Neutrophil (primary cell): ENCODE measurements around the gene ZNF683.

ENCODE experiments used
- H3K27ac ChIP-seq: fragments of 200-600 bp; sonication (generic); 2 replicates; pipeline ENCODE4 v1.5.1; 2016; ENCODE audit warnings: mild to moderate bottlenecking, moderate library complexity
- H3K27me3 ChIP-seq: fragments of 200-600 bp; sonication (generic); 2 replicates; pipeline ENCODE4 v1.6.0; 2016; ENCODE audit warnings: mild to moderate bottlenecking
- H3K36me3 ChIP-seq: fragments of 200-600 bp; sonication (generic); 2 replicates; pipeline ENCODE4 v1.5.1; 2017
- H3K4me1 ChIP-seq, 2 experiments: fragments of 200-600 bp in 1 of 2; sonication (generic) in 1 of 2; 1 replicate in 1 of 2; 2 replicates in 1 of 2; pipeline versions ENCODE4 v1.5.1 to v1.6.1; 2013 to 2016; ENCODE audit warnings: low read depth in 1 of 2, low read length in 1 of 2, mild to moderate bottlenecking in 1 of 2, moderate library complexity in 1 of 2; ENCODE audit not compliant: control insufficient read depth in 1 of 2, insufficient read depth in 1 of 2
- H3K4me3 ChIP-seq, 2 experiments: fragments of 200-600 bp in 1 of 2; sonication (generic) in 1 of 2; 1 replicate in 1 of 2; 2 replicates in 1 of 2; pipeline ENCODE4 v1.5.1; 2013 to 2016; ENCODE audit warnings: low read depth in 1 of 2, low read length in 1 of 2, mild to moderate bottlenecking in 1 of 2, moderate library complexity in 1 of 2
- H3K9me3 ChIP-seq: fragments of 200-600 bp; sonication (generic); 2 replicates; pipeline ENCODE4 v1.5.1; 2016
- TF ChIP-seq, protein P1 (sequence below): fragments of 200-600 bp; sonication (generic); IDR thresholded peaks from 2 replicates; pipeline ENCODE4 v1.5.1; 2016; ENCODE audit warnings: antibody characterized with exemption

The ZNF683 gene

DNA sequence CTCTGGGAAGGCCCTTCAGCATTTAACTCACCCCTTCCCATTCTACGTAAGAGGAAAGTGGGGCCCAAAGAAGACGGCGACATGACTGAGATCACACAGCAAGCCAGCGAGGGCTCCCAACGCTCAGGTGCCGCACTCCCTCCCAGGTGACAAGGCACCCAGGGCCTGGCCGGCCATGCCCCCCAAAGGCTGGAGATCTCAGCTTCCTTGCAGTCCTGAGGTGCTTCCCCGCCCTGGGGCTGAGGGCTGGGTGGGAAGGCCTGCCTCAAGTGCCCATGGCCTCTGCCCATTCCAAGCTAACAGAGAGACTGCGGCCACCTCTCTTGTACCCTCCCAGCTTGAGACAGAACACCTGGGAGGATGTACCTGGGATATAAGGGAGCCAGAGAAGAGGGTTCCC is 17.6 kb downstream of the ZNF683 start:
- H3K27me3 ChIP-seq = peaks cover 48% of the 10 kb centered on the region
- H3K27ac ChIP-seq = no peak overlapping the region
- H3K9me3 ChIP-seq = no peaks in the 10 kb centered on the region
- no peaks in the 10 kb centered on the region for H3K36me3 ChIP-seq
- TF ChIP-seq, protein P1, sequence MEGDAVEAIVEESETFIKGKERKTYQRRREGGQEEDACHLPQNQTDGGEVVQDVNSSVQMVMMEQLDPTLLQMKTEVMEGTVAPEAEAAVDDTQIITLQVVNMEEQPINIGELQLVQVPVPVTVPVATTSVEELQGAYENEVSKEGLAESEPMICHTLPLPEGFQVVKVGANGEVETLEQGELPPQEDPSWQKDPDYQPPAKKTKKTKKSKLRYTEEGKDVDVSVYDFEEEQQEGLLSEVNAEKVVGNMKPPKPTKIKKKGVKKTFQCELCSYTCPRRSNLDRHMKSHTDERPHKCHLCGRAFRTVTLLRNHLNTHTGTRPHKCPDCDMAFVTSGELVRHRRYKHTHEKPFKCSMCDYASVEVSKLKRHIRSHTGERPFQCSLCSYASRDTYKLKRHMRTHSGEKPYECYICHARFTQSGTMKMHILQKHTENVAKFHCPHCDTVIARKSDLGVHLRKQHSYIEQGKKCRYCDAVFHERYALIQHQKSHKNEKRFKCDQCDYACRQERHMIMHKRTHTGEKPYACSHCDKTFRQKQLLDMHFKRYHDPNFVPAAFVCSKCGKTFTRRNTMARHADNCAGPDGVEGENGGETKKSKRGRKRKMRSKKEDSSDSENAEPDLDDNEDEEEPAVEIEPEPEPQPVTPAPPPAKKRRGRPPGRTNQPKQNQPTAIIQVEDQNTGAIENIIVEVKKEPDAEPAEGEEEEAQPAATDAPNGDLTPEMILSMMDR = no peak
- H3K4me1 ChIP-seq = peaks cover 0 to 7% of the 10 kb centered on the region in 2 experiments
- no peak overlapping the region for H3K4me3 ChIP-seq

DNA sequence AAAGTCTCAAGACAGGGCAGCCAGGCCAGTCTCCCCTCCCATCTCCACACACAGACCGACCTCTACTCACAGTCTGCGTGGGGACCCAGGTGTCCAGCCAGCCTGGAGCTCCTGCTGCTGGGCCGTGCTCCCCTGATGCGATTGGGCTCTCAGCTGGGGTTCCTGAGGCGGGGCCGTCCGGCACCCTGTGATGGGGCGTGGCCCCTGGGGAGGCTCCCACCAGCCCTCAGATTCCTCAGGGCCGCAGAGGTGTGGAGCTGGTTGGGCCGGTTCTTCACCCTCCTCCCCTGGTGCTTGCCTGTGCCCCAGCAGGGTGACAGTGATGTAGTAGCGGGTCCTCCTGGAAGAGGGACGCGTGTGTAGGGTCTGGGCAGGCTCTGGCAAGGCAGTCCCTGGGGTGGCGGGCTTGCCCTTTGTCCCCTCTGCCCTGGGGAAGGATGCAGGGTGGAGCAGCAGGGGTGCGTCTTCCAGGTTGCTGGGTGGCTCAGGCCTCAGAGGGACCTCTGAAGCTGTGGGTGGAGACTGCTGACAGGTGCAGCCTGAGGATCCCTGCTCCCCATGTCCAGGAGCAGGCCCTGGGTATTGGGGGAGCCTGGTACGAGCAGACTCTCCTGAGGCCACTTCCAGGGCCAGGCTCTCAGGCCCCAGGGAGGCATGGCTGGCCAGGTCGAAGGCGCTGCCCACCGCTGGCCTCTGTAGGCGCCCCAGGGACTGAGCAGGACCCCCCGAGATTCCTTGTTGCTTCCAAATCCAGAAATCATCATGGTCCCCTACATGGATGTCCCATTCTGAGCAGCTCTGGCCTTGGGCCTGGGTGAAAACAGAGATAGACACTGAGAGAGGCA is 18.4 kb downstream of the ZNF683 start, which contains the start of gene CRYBG2:
TSS of gene CRYBG2 (minus strand) at position 155 of the 845 bp plus-strand sequence. CDS start 7,473 bp downstream, outside the sequence.
- H3K4me1 ChIP-seq = peaks cover 0 to 5% of the 10 kb centered on the region in 2 experiments
- peaks cover 40% of the 10 kb centered on the region for H3K27me3 ChIP-seq
- no peaks in the 10 kb centered on the region for H3K36me3 ChIP-seq
- no peaks in the 10 kb centered on the region for H3K9me3 ChIP-seq
- H3K27ac ChIP-seq = no peak within 1 kb of the TSS
- no peak within 1 kb of the TSS for H3K4me3 ChIP-seq
- TF ChIP-seq, protein P1 = no peak

DNA sequence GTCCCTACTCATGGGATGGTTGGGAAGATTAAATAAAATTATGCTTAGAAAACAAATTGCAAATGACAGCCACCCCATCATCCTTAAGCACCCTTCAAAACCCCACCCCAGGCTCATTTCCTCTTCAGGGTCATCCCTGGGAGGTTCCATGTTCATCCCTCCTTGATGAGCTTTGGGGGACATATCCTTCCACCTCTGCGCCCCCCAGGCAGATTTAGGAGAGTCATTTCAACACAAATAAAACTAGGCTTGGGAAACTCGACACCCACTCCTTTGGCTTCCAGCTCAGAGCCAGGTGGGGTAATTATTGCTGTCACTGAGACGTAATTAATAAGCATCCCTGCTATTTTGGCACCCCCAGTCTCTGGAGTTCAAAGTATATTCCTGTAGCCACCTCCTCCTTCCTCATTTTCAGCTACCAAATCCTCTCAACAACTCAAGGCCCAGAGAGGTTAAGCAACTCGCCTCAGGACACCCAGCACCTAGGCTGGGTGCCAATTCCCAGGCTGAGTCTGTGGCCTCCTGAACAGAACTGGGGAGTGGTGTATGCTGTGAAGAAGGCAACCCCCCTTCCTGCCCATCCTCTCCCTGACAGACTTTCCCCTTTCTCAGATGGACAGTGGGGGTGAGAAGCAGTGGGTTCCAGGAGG is 19.2 kb downstream of the ZNF683 start:
- TF ChIP-seq, protein P1 = no peak
- H3K4me3 ChIP-seq = no peak overlapping the region
- H3K27ac ChIP-seq = no peak overlapping the region

DNA sequence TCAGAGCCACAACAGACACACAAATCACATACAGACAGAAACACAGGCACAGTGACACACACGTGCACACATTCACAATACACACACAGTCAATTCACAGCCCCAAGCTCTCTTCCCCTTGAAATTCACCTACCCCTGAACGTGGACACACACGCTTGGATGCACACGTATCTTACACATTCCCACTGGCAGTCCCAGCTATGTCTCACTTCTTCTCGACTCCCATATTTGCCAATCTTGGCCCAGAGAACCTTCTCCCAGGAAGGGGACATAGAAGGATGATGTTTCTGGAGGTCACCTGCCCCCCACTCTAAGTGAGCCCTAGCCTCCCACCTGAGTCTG is 20.2 kb downstream of the ZNF683 start:
- Histone ChIP-seq H3K36me3 (no peaks in the 10 kb centered on the region), H3K4me3 (no peak overlapping the region), H3K4me1 (no peaks in the 10 kb centered on the region), H3K9me3 (no peaks in the 10 kb centered on the region), H3K27ac (no peak overlapping the region), H3K27me3 (peaks cover 21% of the 10 kb centered on the region)
- TF ChIP-seq, protein P1 = no peak

More for the DNA sequence above, 19.2 kb downstream of the ZNF683 start:
- Histone ChIP-seq H3K36me3 (no peaks in the 10 kb centered on the region), H3K4me1 (no peaks in the 10 kb centered on the region), H3K9me3 (no peaks in the 10 kb centered on the region), H3K27me3 (peaks cover 31% of the 10 kb centered on the region)

DNA sequence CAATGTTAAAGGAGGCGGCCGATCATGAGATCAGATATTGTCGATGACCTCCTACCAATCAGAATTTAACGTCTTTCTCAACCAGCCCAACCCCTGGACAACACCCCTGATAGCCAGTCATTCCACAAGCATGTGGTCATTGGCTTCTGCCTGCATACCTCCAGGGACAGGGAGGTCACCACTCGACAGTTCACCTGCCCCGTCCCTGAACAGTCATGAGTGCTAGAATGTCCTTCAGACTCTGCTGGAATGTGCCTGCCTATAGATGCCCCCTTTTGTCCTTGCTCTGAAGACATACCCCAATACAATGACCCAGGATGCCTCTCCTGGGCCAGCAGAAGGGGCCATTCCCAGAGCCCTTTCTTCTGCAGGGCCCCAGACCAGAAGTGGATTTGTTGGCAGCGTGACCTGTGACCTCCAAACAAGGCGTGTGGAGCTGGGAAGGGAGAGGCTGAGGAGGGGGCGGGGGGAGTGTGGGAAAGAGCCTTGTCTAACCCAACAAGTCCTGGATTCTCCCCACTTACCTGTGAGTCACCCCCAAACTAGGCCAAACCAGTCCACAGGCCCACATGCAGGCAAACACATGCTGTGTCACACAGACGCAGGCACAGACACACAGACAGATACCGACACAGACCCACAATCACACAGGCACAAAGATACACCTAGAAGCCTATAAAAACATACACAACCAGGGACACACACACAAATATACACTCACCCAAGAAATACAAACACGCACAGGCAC is 20.8 kb downstream of the ZNF683 start:
- Histone ChIP-seq H3K27me3 (peaks cover 16% of the 10 kb centered on the region), H3K4me3 (no peak overlapping the region), H3K27ac (no peak overlapping the region), H3K36me3 (no peaks in the 10 kb centered on the region), H3K4me1 (no peaks in the 10 kb centered on the region), H3K9me3 (no peaks in the 10 kb centered on the region)
- TF ChIP-seq, protein P1 = no peak
